Osteoblast (primary cell): ENCODE data around the gene SLC35C1. TPM values are rescaled to one million over a fixed set of nuclear protein-coding genes. Genes with fewer than 3 reads are reported as not detected.

Source experiments
- DNase-seq: peaks from one replicate; pipeline ENCODE4 v3.0.0; 2011; ENCODE audit warnings: low spot score, mixed read lengths; ENCODE audit not compliant: insufficient read length; ENCODE audit errors: missing footprints
- H2AFZ ChIP-seq: 2 replicates; pipeline ENCODE4 v1.6.0; 2011; ENCODE audit warnings: mild to moderate bottlenecking, low read length
- H3K27ac ChIP-seq: 2 replicates; pipeline ENCODE4 v1.5.1; 2011; ENCODE audit warnings: mild to moderate bottlenecking, low read depth, low read length, moderate library complexity
- H3K27me3 ChIP-seq: 2 replicates; pipeline ENCODE4 v1.6.0; 2012; ENCODE audit warnings: mild to moderate bottlenecking, control low read depth, inconsistent platforms, low read length, moderate library complexity; ENCODE audit not compliant: insufficient read depth
- H3K36me3 ChIP-seq: 2 replicates; pipeline ENCODE4 v1.5.1; 2011; ENCODE audit warnings: mild to moderate bottlenecking, low read length, control low read depth, moderate library complexity; ENCODE audit not compliant: insufficient read depth
- H3K4me1 ChIP-seq: 2 replicates; pipeline ENCODE4 v1.5.1; 2011; ENCODE audit warnings: mild to moderate bottlenecking, low read length, control low read depth, moderate library complexity; ENCODE audit not compliant: insufficient read depth
- H3K4me2 ChIP-seq: 2 replicates; pipeline ENCODE4 v1.6.0; 2011; ENCODE audit warnings: mild to moderate bottlenecking, low read length; ENCODE audit not compliant: insufficient read depth
- H3K4me3 ChIP-seq: fragments of 200-600 bp; sonication (generic); 3 replicates; pipeline ENCODE4 v1.5.1; 2012; ENCODE audit warnings: mild to moderate bottlenecking, low read length, inconsistent platforms; ENCODE audit not compliant: insufficient read depth
- H3K79me2 ChIP-seq: 2 replicates; pipeline ENCODE4 v1.6.0; 2012; ENCODE audit warnings: mild to moderate bottlenecking, low read length, control low read depth, inconsistent platforms; ENCODE audit not compliant: insufficient read depth
- H3K9me3 ChIP-seq: 2 replicates; pipeline ENCODE4 v1.5.1; 2011; ENCODE audit warnings: low read depth, low read length, control low read depth
- H4K20me1 ChIP-seq: 2 replicates; pipeline ENCODE4 v1.6.0; 2012; ENCODE audit warnings: mild to moderate bottlenecking, low read length, control low read depth; ENCODE audit not compliant: insufficient read depth
- CTCF ChIP-seq: IDR thresholded peaks from 2 replicates; pipeline ENCODE4 v1.5.1; 2011; ENCODE audit warnings: mild to moderate bottlenecking, low read depth, low read length, moderate library complexity; ENCODE audit errors: extremely low read depth
- total RNA-seq: library from RNA; depleted of rRNA; stranded (reverse); fragments of >200 nt; gene quantifications from 2 replicates; pipeline ENCODE4 v1.2.3, GENCODE V29; 2012

Gene SLC35C1
- total RNA-seq, 1 donor = 12.3 TPM

- Histone ChIP-seq H3K79me2 (no peaks in the 10 kb centered on the region), H4K20me1 (no peaks in the 10 kb centered on the region), H3K4me1 (no peaks in the 10 kb centered on the region), H3K4me2 (no peak overlapping the region), H3K9me3 (no peaks in the 10 kb centered on the region), H3K27me3 (peaks cover 20% of the 10 kb centered on the region), H2AFZ (no peak overlapping the region), H3K36me3 (no peaks in the 10 kb centered on the region), H3K4me3 (no peak overlapping the region), H3K27ac (no peak overlapping the region)
- TF ChIP-seq CTCF = no peak
- DNase-seq = no peak
Observed at GRCh38 chr11:45788887-45789286, 16.1 kb upstream of the SLC35C1 start.

- H3K9me3 ChIP-seq = no peaks in the 10 kb centered on the region
Observed at GRCh38 chr11:45791524-45791923, 13.4 kb upstream of the SLC35C1 start.

GRCh38 chr11:45794169-45794568 is 10.8 kb upstream of the SLC35C1 start:
- H4K20me1 ChIP-seq = no peaks in the 10 kb centered on the region
- DNase-seq = no peak
- no peaks in the 10 kb centered on the region for H3K4me1 ChIP-seq
- H3K4me2 ChIP-seq = no peak overlapping the region
- no peak for TF ChIP-seq CTCF
- no peak overlapping the region for H3K4me3 ChIP-seq
- no peaks in the 10 kb centered on the region for H3K79me2 ChIP-seq
- no peaks in the 10 kb centered on the region for H3K9me3 ChIP-seq
- H3K36me3 ChIP-seq = no peaks in the 10 kb centered on the region
- no peak overlapping the region for H2AFZ ChIP-seq
- peaks cover 16% of the 10 kb centered on the region for H3K27me3 ChIP-seq
- no peak overlapping the region for H3K27ac ChIP-seq

More at GRCh38 chr11:45791524-45791923, 13.4 kb upstream of the SLC35C1 start:
- no peak for TF ChIP-seq CTCF
- Histone ChIP-seq H3K27ac (no peak overlapping the region), H4K20me1 (no peaks in the 10 kb centered on the region), H3K4me1 (no peaks in the 10 kb centered on the region), H3K79me2 (no peaks in the 10 kb centered on the region), H3K4me3 (no peak overlapping the region), H3K36me3 (no peaks in the 10 kb centered on the region), H3K27me3 (peaks cover 16% of the 10 kb centered on the region), H3K4me2 (no peak overlapping the region), H2AFZ (no peak overlapping the region)
- no peak for DNase-seq

DNA sequence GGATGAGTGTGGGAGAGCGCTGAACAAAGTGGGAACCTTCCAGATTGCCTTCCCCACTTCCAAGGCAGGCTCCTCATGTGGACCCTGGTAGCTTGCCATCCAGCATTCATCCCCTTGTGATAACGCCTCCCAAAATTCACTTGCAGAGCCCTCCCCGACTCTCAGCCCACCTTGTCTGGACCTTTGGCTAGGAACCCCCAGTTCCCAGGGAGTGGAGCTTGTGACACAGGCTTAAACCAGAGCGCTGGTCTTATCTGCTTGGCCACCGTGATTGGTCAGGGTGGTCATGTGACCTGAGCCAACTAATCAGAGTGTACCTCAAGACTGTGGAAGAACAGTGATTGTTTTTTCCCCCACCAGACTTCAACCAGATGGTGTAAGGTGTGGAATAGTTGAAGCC is 9.6 kb upstream of the SLC35C1 start:
- H3K4me3 ChIP-seq = no peak overlapping the region
- H3K9me3 ChIP-seq = no peaks in the 10 kb centered on the region
- H3K36me3 ChIP-seq = no peaks in the 10 kb centered on the region
- no peaks in the 10 kb centered on the region for H3K79me2 ChIP-seq
- peaks cover 11% of the 10 kb centered on the region for H3K27me3 ChIP-seq
- H4K20me1 ChIP-seq = no peaks in the 10 kb centered on the region
- no peak for TF ChIP-seq CTCF
- H3K4me2 ChIP-seq = no peak overlapping the region
- H3K4me1 ChIP-seq = no peaks in the 10 kb centered on the region
- no peak overlapping the region for H2AFZ ChIP-seq
- no peak overlapping the region for H3K27ac ChIP-seq
- DNase-seq = no peak
